DND-41 (cell line): Measurements from ENCODE around the gene PLCB4.

Source experiments
- ATAC-seq: fragments of 200-7000 bp; cut with Tn5 transposase; 3 replicates; pipeline ENCODE4 v1.9.1; 2021; ENCODE audit warnings: low read depth; ENCODE audit not compliant: insufficient read depth
- DNase-seq: peaks from one replicate; pipeline ENCODE4 v3.0.0-alpha.2; 2020
- H2AFZ ChIP-seq: 2 replicates; pipeline ENCODE4 v1.6.0; 2012; ENCODE audit warnings: low read depth, low read length
- H3K27ac ChIP-seq: 2 replicates; pipeline ENCODE4 v1.5.1; 2012; ENCODE audit warnings: low read length, inconsistent platforms
- H3K27me3 ChIP-seq: fragments of 200-600 bp; sonication (generic); 2 replicates; pipeline ENCODE4 v1.6.0; 2012; ENCODE audit warnings: low read length, mild to moderate bottlenecking, inconsistent platforms; ENCODE audit not compliant: insufficient read depth, poor library complexity
- H3K36me3 ChIP-seq: 2 replicates; pipeline ENCODE4 v1.5.1; 2012; ENCODE audit warnings: low read length, inconsistent platforms; ENCODE audit not compliant: insufficient read depth
- H3K4me1 ChIP-seq: 2 replicates; pipeline ENCODE4 v1.5.1; 2012; ENCODE audit warnings: mild to moderate bottlenecking, low read length; ENCODE audit not compliant: insufficient read depth
- H3K4me2 ChIP-seq: 2 replicates; pipeline ENCODE4 v1.6.0; 2012; ENCODE audit warnings: mild to moderate bottlenecking, moderate library complexity, low read length, inconsistent platforms; ENCODE audit not compliant: insufficient read depth
- H3K4me3 ChIP-seq, 2 experiments: fragments of 200-600 bp in 1 of 2; shearing (Covaris generic) in 1 of 2; 2 replicates each; pipeline ENCODE4 v1.5.1; 2012 to 2016; ENCODE audit warnings: inconsistent platforms in 2 of 2, low read length in 2 of 2, mild to moderate bottlenecking in 2 of 2, low read depth in 1 of 2, moderate library complexity in 1 of 2
- H3K79me2 ChIP-seq: 2 replicates; pipeline ENCODE4 v1.6.0; 2012; ENCODE audit warnings: low read length, inconsistent platforms; ENCODE audit not compliant: insufficient read depth
- H3K9ac ChIP-seq: 2 replicates; pipeline ENCODE4 v1.6.0; 2012; ENCODE audit warnings: low read depth, mild to moderate bottlenecking, inconsistent platforms, low read length, moderate library complexity
- H3K9me3 ChIP-seq: 2 replicates; pipeline ENCODE4 v1.5.1; 2012; ENCODE audit warnings: low read length, moderate library complexity, mild to moderate bottlenecking, inconsistent platforms; ENCODE audit not compliant: insufficient read depth, severe bottlenecking
- H4K20me1 ChIP-seq: 2 replicates; pipeline ENCODE4 v1.6.0; 2012; ENCODE audit warnings: low read length; ENCODE audit not compliant: insufficient read depth
- CTCF ChIP-seq: IDR thresholded peaks from 2 replicates; pipeline ENCODE4 v1.5.1; 2012; ENCODE audit warnings: borderline replicate concordance, low read length, moderate library complexity, mild to moderate bottlenecking; ENCODE audit not compliant: poor library complexity, severe bottlenecking; ENCODE audit errors: extremely low read depth
- EZH2 ChIP-seq: IDR thresholded peaks from 3 replicates; pipeline ENCODE4 v1.6.1; 2012; ENCODE audit warnings: borderline replicate concordance, low read depth, mild to moderate bottlenecking, moderate library complexity, low read length, inconsistent platforms; ENCODE audit not compliant: severe bottlenecking

The PLCB4 gene

GRCh38 chr20:9100691-9101090 lies 31.8 kb downstream of the PLCB4 start:
- Histone ChIP-seq H3K4me1 (no peaks in the 10 kb centered on the region), H3K79me2 (no peaks in the 10 kb centered on the region), H3K27ac (no peak overlapping the region), H3K27me3 (no peaks in the 10 kb centered on the region), H3K9me3 (no peaks in the 10 kb centered on the region), H3K36me3 (no peaks in the 10 kb centered on the region), H3K4me3 (no peak overlapping the region), H2AFZ (no peak overlapping the region), H4K20me1 (no peaks in the 10 kb centered on the region), H3K4me2 (no peak overlapping the region), H3K9ac (no peak overlapping the region)
- no peak for TF ChIP-seq CTCF
- TF ChIP-seq EZH2, result no peak
- no peak for DNase-seq
- ATAC-seq, result no peak

GRCh38 chr20:9102456-9102855 lies 33.6 kb downstream of the PLCB4 start:
- Histone ChIP-seq H3K4me1 (no peaks in the 10 kb centered on the region), H4K20me1 (no peaks in the 10 kb centered on the region), H3K79me2 (no peaks in the 10 kb centered on the region), H3K9me3 (no peaks in the 10 kb centered on the region), H3K27ac (no peak overlapping the region), H2AFZ (no peak overlapping the region), H3K4me3 (no peak overlapping the region), H3K9ac (no peak overlapping the region), H3K36me3 (no peaks in the 10 kb centered on the region), H3K4me2 (no peak overlapping the region), H3K27me3 (no peaks in the 10 kb centered on the region)
- ATAC-seq (no peak), DNase-seq (no peak)
- TF ChIP-seq CTCF (no peak), EZH2 (no peak)

- ATAC-seq (no peak), DNase-seq (no peak)
- Histone ChIP-seq H3K4me3 (no peak overlapping the region), H3K9ac (no peak overlapping the region), H3K27me3 (no peaks in the 10 kb centered on the region), H3K36me3 (no peaks in the 10 kb centered on the region), H3K4me1 (no peaks in the 10 kb centered on the region), H3K4me2 (no peak overlapping the region), H3K27ac (no peak overlapping the region), H2AFZ (no peak overlapping the region), H4K20me1 (no peaks in the 10 kb centered on the region), H3K9me3 (no peaks in the 10 kb centered on the region), H3K79me2 (no peaks in the 10 kb centered on the region)
- no peak for TF ChIP-seq CTCF
- no peak for TF ChIP-seq EZH2
Measured at GRCh38 chr20:9103955-9104354, 35.1 kb downstream of the PLCB4 start.

GRCh38 chr20:9108260-9108659 lies 39.4 kb downstream of the PLCB4 start:
- no peaks in the 10 kb centered on the region for H3K36me3 ChIP-seq
- no peak for TF ChIP-seq EZH2
- H3K27ac ChIP-seq, result no peak overlapping the region
- no peak overlapping the region for H3K9ac ChIP-seq
- H2AFZ ChIP-seq, result no peak overlapping the region
- H4K20me1 ChIP-seq, result no peaks in the 10 kb centered on the region
- no peak overlapping the region for H3K4me3 ChIP-seq
- ATAC-seq (no peak), DNase-seq (no peak)
- no peaks in the 10 kb centered on the region for H3K4me1 ChIP-seq
- no peaks in the 10 kb centered on the region for H3K79me2 ChIP-seq
- no peaks in the 10 kb centered on the region for H3K9me3 ChIP-seq
- H3K4me2 ChIP-seq, result no peak overlapping the region
- H3K27me3 ChIP-seq, result no peaks in the 10 kb centered on the region
